ENCODE results near the gene STPG4.

STPG4 gene

GRCh38 chr2:47054036-47054555 is 101.0 kb downstream of the STPG4 start:
- no peak for DNase-seq (ENCODE audit: low read depth)

- DNase-seq (ENCODE audit: low read depth) = no peak
Measured at GRCh38 chr2:47052847-47053246, 102.3 kb downstream of the STPG4 start.

- DNase-seq (ENCODE audit: low read depth) = no peak
Measured at GRCh38 chr2:47051562-47051961, 103.5 kb downstream of the STPG4 start.

GRCh38 chr2:47050762-47051161 is 104.3 kb downstream of the STPG4 start:
- DNase-seq (ENCODE audit: low read depth) = no peak

- no peak for DNase-seq (ENCODE audit: low read depth)
Measured at GRCh38 chr2:47050021-47050760, 104.9 kb downstream of the STPG4 start.

- DNase-seq (ENCODE audit: low read depth) = no peak
Measured at GRCh38 chr2:47049502-47049901, 105.6 kb downstream of the STPG4 start.

GRCh38 chr2:47048801-47049480 is 106.2 kb downstream of the STPG4 start:
- DNase-seq (ENCODE audit: low read depth) = no peak

- no peak for DNase-seq (ENCODE audit: low read depth)
Measured at GRCh38 chr2:47046271-47046670, 108.8 kb downstream of the STPG4 start.

GRCh38 chr2:47043891-47044239 is 111.2 kb downstream of the STPG4 start:
- DNase-seq (ENCODE audit: low read depth) = no peak

GRCh38 chr2:47043142-47043890 is 111.8 kb downstream of the STPG4 start:
- DNase-seq (ENCODE audit: low read depth) = peak; percentile 94

GRCh38 chr2:47041891-47042684 is 113.0 kb downstream of the STPG4 start:
- DNase-seq (ENCODE audit: low read depth) = no peak

GRCh38 chr2:47041063-47041462 is 114.0 kb downstream of the STPG4 start:
- no peak for DNase-seq (ENCODE audit: low read depth)

GRCh38 chr2:47040651-47041050 is 114.5 kb downstream of the STPG4 start:
- no peak for DNase-seq (ENCODE audit: low read depth)

GRCh38 chr2:47039913-47040562 is 115.1 kb downstream of the STPG4 start:
- DNase-seq (ENCODE audit: low read depth) = no peak

GRCh38 chr2:47039489-47039870 is 115.6 kb downstream of the STPG4 start:
- DNase-seq (ENCODE audit: low read depth) = no peak

GRCh38 chr2:47038656-47039488 is 116.2 kb downstream of the STPG4 start:
- no peak for DNase-seq (ENCODE audit: low read depth)

GRCh38 chr2:47037678-47038077 is 117.4 kb downstream of the STPG4 start:
- no peak for DNase-seq (ENCODE audit: low read depth)

Measured in iris pigment epithelial cell (primary cell).